HEK293 (cell line): ENCODE measurements around the gene DNAI1.

ENCODE experiments used
- CTCF ChIA-PET: fragments of 350-600 bp; formaldehyde crosslinking; extraction: SDS; loops from one replicate; lab custom pipeline; 2021; ENCODE audit warnings: antibody characterized with exemption; lab: Yijun Ruan, JAX
- POLR2A ChIA-PET: fragments of 300-600 bp; formaldehyde crosslinking; extraction: SDS; loops from one replicate; lab custom pipeline; 2020; ENCODE audit warnings: antibody characterized with exemption, inconsistent platforms; lab: Yijun Ruan, JAX
- H3K27ac ChIP-seq: fragments of 200-500 bp; sonication (Bioruptor generic); 2 replicates; pipeline ENCODE4 v1.5.1; 2014; ENCODE audit warnings: low read depth, low read length, control low read depth, inconsistent platforms; ENCODE audit errors: extremely low read depth
- H3K36me3 ChIP-seq, 2 experiments: fragments of 200-500 bp in 1 of 2; sonication (Bioruptor generic) in 1 of 2; 1 replicate in 1 of 2; 2 replicates in 1 of 2; pipeline ENCODE4 v1.5.1; 2014 to 2017; ENCODE audit warnings: inconsistent platforms in 2 of 2, low read length in 2 of 2; ENCODE audit not compliant: control insufficient read depth in 2 of 2, insufficient read depth in 1 of 2
- H3K4me1 ChIP-seq: fragments of 200-500 bp; sonication (Bioruptor generic); 2 replicates; pipeline ENCODE4 v1.5.1; 2014; ENCODE audit warnings: mild to moderate bottlenecking, low read length, inconsistent platforms; ENCODE audit not compliant: control insufficient read depth, insufficient read depth
- H3K4me3 ChIP-seq: 2 replicates; pipeline ENCODE4 v1.5.1; 2011; ENCODE audit warnings: low read depth, mild to moderate bottlenecking, control low read depth, low read length, moderate library complexity
- H3K9me3 ChIP-seq: fragments of 200-500 bp; sonication (Bioruptor generic); 2 replicates; pipeline ENCODE4 v1.5.1; 2014; ENCODE audit warnings: low read depth, low read length, inconsistent platforms; ENCODE audit not compliant: control insufficient read depth, insufficient read depth
- GLI2 ChIP-seq: fragments of 450-650 bp; formaldehyde crosslinking; IDR thresholded peaks from 2 replicates; pipeline ENCODE4; 2017; ENCODE audit warnings: missing biosample characterization, missing genetic modification characterization, low read depth, borderline replicate concordance
- MZF1 ChIP-seq: fragments of 450-650 bp; formaldehyde crosslinking; IDR thresholded peaks from 2 replicates; pipeline ENCODE4 v1.5.1; 2017; ENCODE audit warnings: missing biosample characterization, missing genetic modification characterization, borderline replicate concordance
- SALL2 ChIP-seq: fragments of 450-650 bp; formaldehyde crosslinking; IDR thresholded peaks from 2 replicates; pipeline ENCODE4 v1.5.0; 2017; ENCODE audit warnings: missing biosample characterization, mild to moderate bottlenecking, missing genetic modification characterization, borderline replicate concordance
- SETDB1 ChIP-seq: IDR thresholded peaks from one replicate; pipeline ENCODE4 v1.6.1; 2017; ENCODE audit warnings: mild to moderate bottlenecking, low read length, moderate library complexity, mixed read lengths; ENCODE audit not compliant: insufficient read length
- YY2 ChIP-seq: fragments of 450-650 bp; formaldehyde crosslinking; IDR thresholded peaks from 2 replicates; pipeline ENCODE4 v1.5.1; 2016; ENCODE audit warnings: missing biosample characterization, missing genetic modification characterization
- ZBTB17 ChIP-seq: fragments of 450-650 bp; formaldehyde crosslinking; IDR thresholded peaks from 2 replicates; pipeline ENCODE4 v1.5.1; 2016; ENCODE audit warnings: missing biosample characterization, missing genetic modification characterization
- ZBTB8A ChIP-seq: fragments of 450-650 bp; formaldehyde crosslinking; IDR thresholded peaks from 2 replicates; pipeline ENCODE4 v1.5.1; 2016; ENCODE audit warnings: missing biosample characterization, missing genetic modification characterization
- ZFP69B ChIP-seq: fragments of 450-650 bp; formaldehyde crosslinking; IDR thresholded peaks from 2 replicates; pipeline ENCODE4 v1.5.1; 2016; ENCODE audit warnings: missing biosample characterization, missing genetic modification characterization
- ZNF138 ChIP-seq: fragments of 450-650 bp; formaldehyde crosslinking; IDR thresholded peaks from 2 replicates; pipeline ENCODE4 v1.5.1; 2016; ENCODE audit warnings: missing biosample characterization, missing genetic modification characterization, borderline replicate concordance
- ZNF175 ChIP-seq: fragments of 450-650 bp; formaldehyde crosslinking; IDR thresholded peaks from 2 replicates; pipeline ENCODE4 v1.5.1; 2016; ENCODE audit warnings: missing biosample characterization, missing genetic modification characterization
- ZNF214 ChIP-seq: fragments of 450-650 bp; formaldehyde crosslinking; IDR thresholded peaks from 2 replicates; pipeline ENCODE4 v1.5.1; 2017; ENCODE audit warnings: missing biosample characterization, mild to moderate bottlenecking, missing genetic modification characterization, borderline replicate concordance
- ZNF239 ChIP-seq: fragments of 450-650 bp; formaldehyde crosslinking; IDR thresholded peaks from 2 replicates; pipeline ENCODE4 v1.5.1; 2016; ENCODE audit warnings: missing biosample characterization, missing genetic modification characterization
- ZNF24 ChIP-seq: fragments of 450-650 bp; formaldehyde crosslinking; IDR thresholded peaks from 2 replicates; pipeline ENCODE4 v1.5.1; 2016; ENCODE audit warnings: missing biosample characterization, missing genetic modification characterization
- ZNF266 ChIP-seq: fragments of 450-650 bp; formaldehyde crosslinking; IDR thresholded peaks from 2 replicates; pipeline ENCODE4 v1.5.1; 2016; ENCODE audit warnings: missing biosample characterization, missing genetic modification characterization, low read depth
- ZNF311 ChIP-seq: fragments of 450-650 bp; formaldehyde crosslinking; IDR thresholded peaks from 2 replicates; pipeline ENCODE4 v1.5.1; 2017; ENCODE audit warnings: missing biosample characterization, missing genetic modification characterization, borderline replicate concordance
- ZNF350 ChIP-seq: fragments of 450-650 bp; formaldehyde crosslinking; IDR thresholded peaks from 2 replicates; pipeline ENCODE4 v1.5.0; 2017; ENCODE audit warnings: missing biosample characterization, mild to moderate bottlenecking, missing genetic modification characterization
- ZNF394 ChIP-seq: fragments of 450-650 bp; formaldehyde crosslinking; IDR thresholded peaks from 2 replicates; pipeline ENCODE4 v1.5.1; 2016; ENCODE audit warnings: missing biosample characterization, missing genetic modification characterization, mild to moderate bottlenecking, moderate library complexity, borderline replicate concordance
- ZNF423 ChIP-seq: fragments of 450-650 bp; formaldehyde crosslinking; IDR thresholded peaks from 2 replicates; pipeline ENCODE4 v1.5.1; 2016; ENCODE audit warnings: missing biosample characterization, missing genetic modification characterization
- ZNF514 ChIP-seq: fragments of 450-650 bp; formaldehyde crosslinking; IDR thresholded peaks from 2 replicates; pipeline ENCODE4 v1.5.1; 2016; ENCODE audit warnings: missing biosample characterization, missing genetic modification characterization
- ZNF571 ChIP-seq: fragments of 450-650 bp; formaldehyde crosslinking; IDR thresholded peaks from 2 replicates; pipeline ENCODE4 v1.5.0; 2017; ENCODE audit warnings: missing biosample characterization, missing genetic modification characterization
- ZNF658 ChIP-seq: fragments of 450-650 bp; formaldehyde crosslinking; IDR thresholded peaks from 2 replicates; pipeline ENCODE4; 2016; ENCODE audit warnings: missing biosample characterization, missing genetic modification characterization
- TF ChIP-seq, protein P1 (sequence below): fragments of 450-650 bp; formaldehyde crosslinking; IDR thresholded peaks from 2 replicates; pipeline ENCODE4 v1.5.1; 2016; ENCODE audit warnings: missing biosample characterization, missing genetic modification characterization

The DNAI1 gene

DNA sequence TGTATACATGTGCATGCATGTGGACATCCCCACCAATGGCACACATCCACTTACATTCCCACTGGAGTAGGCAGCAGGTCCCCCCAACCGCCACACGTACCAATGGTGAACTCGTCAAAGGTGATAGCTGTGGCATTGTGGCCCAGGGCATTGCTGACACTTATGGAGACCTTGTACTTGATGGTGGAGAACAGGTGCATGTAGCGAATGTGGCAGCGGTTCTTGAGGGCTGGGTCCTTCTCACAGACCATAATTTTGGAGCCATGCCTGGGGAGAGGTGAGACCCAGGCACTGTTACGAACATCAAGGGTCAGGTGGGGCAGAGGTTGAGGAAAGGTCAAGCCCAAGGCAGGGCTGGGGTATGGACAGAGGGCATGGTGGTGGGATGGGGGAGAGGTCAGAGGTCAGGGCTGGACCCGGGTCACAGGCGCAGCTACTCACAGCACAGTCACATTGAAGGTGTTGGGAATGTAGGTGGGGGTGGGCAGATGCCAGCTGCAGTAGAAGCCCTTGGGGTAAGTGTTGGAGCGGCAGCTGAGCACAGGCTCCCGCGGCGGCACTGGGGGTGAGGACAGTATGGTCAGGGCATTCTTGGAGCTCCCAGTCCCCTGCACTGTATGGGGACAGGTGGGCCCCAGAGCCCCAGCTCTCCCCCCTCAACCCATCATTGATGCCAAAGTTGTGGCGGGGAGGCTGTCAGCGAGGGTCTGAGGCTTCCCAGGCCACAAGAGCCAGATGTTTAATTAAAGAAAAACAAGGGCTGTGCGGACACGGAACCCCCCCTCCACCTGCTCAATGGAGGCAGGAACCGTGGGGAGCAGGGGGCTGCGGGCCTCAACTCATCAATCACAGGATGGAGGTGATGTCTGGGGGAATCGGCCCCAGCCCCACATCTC, 99.1 kb downstream of the DNAI1 start:
- Histone ChIP-seq H3K4me1 (peaks cover 3% of the 10 kb centered on the region; the same call in 1 of the 2 replicates), H3K4me3 (no peak overlapping the region), H3K36me3 (no peaks in the 10 kb centered on the region), H3K9me3 (no peaks in the 10 kb centered on the region), H3K27ac (no peak overlapping the region)
- POLR2A ChIA-PET, result interaction anchor here (1.0 kb wide), 1 partner anchor 38 kb away, joined by 3 read pairs; no protein-coding TSS in a partner anchor
- CTCF ChIA-PET, result interaction anchor here (0.6 to 2.3 kb wide), 7 partner anchors 10 to 773 kb away, joined by 3 to 13 read pairs (median 4); no protein-coding TSS in a partner anchor
- no peak for TF ChIP-seq YY2 (tag by site-specific recombination)
- no peak for TF ChIP-seq ZNF571 (tag by site-specific recombination)
- no peak for TF ChIP-seq ZNF423
- TF ChIP-seq ZNF214 (tag by site-specific recombination), result no peak
- TF ChIP-seq, protein P1, sequence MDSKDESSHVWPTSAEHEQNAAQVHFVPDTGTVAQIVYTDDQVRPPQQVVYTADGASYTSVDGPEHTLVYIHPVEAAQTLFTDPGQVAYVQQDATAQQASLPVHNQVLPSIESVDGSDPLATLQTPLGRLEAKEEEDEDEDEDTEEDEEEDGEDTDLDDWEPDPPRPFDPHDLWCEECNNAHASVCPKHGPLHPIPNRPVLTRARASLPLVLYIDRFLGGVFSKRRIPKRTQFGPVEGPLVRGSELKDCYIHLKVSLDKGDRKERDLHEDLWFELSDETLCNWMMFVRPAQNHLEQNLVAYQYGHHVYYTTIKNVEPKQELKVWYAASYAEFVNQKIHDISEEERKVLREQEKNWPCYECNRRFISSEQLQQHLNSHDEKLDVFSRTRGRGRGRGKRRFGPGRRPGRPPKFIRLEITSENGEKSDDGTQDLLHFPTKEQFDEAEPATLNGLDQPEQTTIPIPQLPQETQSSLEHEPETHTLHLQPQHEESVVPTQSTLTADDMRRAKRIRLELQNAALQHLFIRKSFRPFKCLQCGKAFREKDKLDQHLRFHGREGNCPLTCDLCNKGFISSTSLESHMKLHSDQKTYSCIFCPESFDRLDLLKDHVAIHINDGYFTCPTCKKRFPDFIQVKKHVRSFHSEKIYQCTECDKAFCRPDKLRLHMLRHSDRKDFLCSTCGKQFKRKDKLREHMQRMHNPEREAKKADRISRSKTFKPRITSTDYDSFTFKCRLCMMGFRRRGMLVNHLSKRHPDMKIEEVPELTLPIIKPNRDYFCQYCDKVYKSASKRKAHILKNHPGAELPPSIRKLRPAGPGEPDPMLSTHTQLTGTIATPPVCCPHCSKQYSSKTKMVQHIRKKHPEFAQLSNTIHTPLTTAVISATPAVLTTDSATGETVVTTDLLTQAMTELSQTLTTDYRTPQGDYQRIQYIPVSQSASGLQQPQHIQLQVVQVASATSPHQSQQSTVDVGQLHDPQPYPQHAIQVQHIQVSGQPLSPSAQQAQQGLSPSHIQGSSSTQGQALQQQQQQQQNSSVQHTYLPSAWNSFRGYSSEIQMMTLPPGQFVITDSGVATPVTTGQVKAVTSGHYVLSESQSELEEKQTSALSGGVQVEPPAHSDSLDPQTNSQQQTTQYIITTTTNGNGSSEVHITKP (tag by site-specific recombination), result no peak
- TF ChIP-seq SETDB1, result no peak
- no peak for TF ChIP-seq MZF1 (tag by site-specific recombination)
- no peak for TF ChIP-seq ZBTB8A (tag by site-specific recombination)
- no peak for TF ChIP-seq ZFP69B
- no peak for TF ChIP-seq GLI2 (tag by site-specific recombination)
- no peak for TF ChIP-seq ZNF239
- no peak for TF ChIP-seq ZNF266 (tag by site-specific recombination)
- TF ChIP-seq ZNF311, result no peak
- TF ChIP-seq ZNF350 (tag by site-specific recombination), result no peak
- no peak for TF ChIP-seq ZNF24 (tag by site-specific recombination)

DNA sequence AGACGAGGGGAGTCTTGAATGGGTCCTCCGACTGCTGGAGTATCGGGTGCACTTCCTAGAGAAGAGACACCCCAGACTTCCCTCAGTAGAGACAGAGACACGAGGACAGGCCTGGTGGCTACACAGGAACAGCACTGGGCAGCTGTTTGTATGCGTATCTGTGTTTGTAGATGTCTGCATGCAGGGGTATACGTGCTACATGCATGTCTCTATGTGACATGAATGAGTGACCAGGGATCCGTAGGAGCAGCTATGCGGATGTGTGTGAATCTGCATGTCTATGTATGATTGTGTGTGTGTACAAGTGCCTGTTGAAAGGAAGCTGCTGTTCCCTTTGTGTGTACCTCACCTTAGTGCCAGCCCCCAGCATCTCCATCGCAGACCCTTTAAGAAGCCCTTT, 99.8 kb downstream of the DNAI1 start:
- peaks cover 3% of the 10 kb centered on the region; the same call in 1 of the 2 replicates for H3K4me1 ChIP-seq
- CTCF ChIA-PET, result interaction anchor here (0.6 to 2.3 kb wide), 5 partner anchors 10 to 154 kb away, joined by 3 to 13 read pairs (median 4); no protein-coding TSS in a partner anchor

More for the DNA sequence above, 99.8 kb downstream of the DNAI1 start:
- no peaks in the 10 kb centered on the region for H3K36me3 ChIP-seq
- POLR2A ChIA-PET, result interaction anchor here (1.0 kb wide), 1 partner anchor 39 kb away, joined by 3 read pairs; no protein-coding TSS in a partner anchor
- no peak for TF ChIP-seq ZNF138
- no peak for TF ChIP-seq SALL2 (tag by site-specific recombination)
- TF ChIP-seq ZNF24 (tag by site-specific recombination), result no peak
- no peak for TF ChIP-seq ZNF175 (tag by site-specific recombination)
- no peak for TF ChIP-seq ZNF571 (tag by site-specific recombination)
- no peak for TF ChIP-seq ZNF394 (tag by site-specific recombination)
- no peak for TF ChIP-seq ZNF514
- no peak for TF ChIP-seq ZBTB17
- TF ChIP-seq ZNF658, result no peak
- no peaks in the 10 kb centered on the region for H3K9me3 ChIP-seq
- no peak overlapping the region for H3K27ac ChIP-seq
- H3K4me3 ChIP-seq, result no peak overlapping the region
